ENCODE measurements around the gene ITPKC. TPM values are rescaled to one million over a fixed set of nuclear protein-coding genes. Genes with fewer than 3 reads are reported as not detected.

Gene ITPKC
- total and polyA plus RNA-seq, 2 of the 13 experiments (the other 11 are each of a cell fraction or from before 2014, with no cell fraction given), result 6.9 to 11.2 TPM

GRCh38 chr19:40750874-40751537, 34.1 kb downstream of the ITPKC start, which contains the start of gene SNRPA (continued):
- TF ChIP-seq SALL2 (CRISPR knock-in tag; IDR thresholded peaks at IDR 0.05) (peak; percentile 67), NFKB2 (CRISPR knock-in tag; IDR thresholded peaks at IDR 0.05; ENCODE audit: borderline replicate concordance) (peak; percentile 56; the same call in 1 of the 2 replicates), KDM5A (IDR thresholded peaks at IDR 0.05; ENCODE audit: borderline replicate concordance, low read length) (peak; percentile 71; the same call in 1 of the 2 replicates), PCBP1 (IDR thresholded peaks at IDR 0.05; ENCODE audit: borderline replicate concordance, low read depth, low read length) (no peak), FOXK2 (IDR thresholded peaks at IDR 0.05) (no peak), ASH2L (IDR thresholded peaks at IDR 0.05; ENCODE audit: insufficient read length, low read depth, low read length) (no peak), ZHX2 (IDR thresholded peaks at IDR 0.05; ENCODE audit: low read depth) (no peak), ZHX2 (CRISPR knock-in tag; IDR thresholded peaks at IDR 0.05; ENCODE audit: borderline replicate concordance) (peak; percentile 71; the same call in 1 of the 2 replicates), IRX3 (CRISPR knock-in tag; IDR thresholded peaks at IDR 0.05; ENCODE audit: borderline replicate concordance, low read depth) (no peak; the same call in 1 of the 2 replicates), RERE (CRISPR knock-in tag; IDR thresholded peaks at IDR 0.05; ENCODE audit: low read depth) (no peak), ZNF326 (CRISPR knock-in tag; IDR thresholded peaks at IDR 0.05; ENCODE audit: borderline replicate concordance) (no peak), ZNF354B (CRISPR knock-in tag; IDR thresholded peaks at IDR 0.05) (no peak), NR3C1 (CRISPR knock-in tag; IDR thresholded peaks at IDR 0.05) (no peak), IKZF4 (CRISPR knock-in tag; IDR thresholded peaks at IDR 0.05; ENCODE audit: borderline replicate concordance, low read depth, not compliant biosample characterization) (no peak)
- TF ChIP-seq, protein P1, sequence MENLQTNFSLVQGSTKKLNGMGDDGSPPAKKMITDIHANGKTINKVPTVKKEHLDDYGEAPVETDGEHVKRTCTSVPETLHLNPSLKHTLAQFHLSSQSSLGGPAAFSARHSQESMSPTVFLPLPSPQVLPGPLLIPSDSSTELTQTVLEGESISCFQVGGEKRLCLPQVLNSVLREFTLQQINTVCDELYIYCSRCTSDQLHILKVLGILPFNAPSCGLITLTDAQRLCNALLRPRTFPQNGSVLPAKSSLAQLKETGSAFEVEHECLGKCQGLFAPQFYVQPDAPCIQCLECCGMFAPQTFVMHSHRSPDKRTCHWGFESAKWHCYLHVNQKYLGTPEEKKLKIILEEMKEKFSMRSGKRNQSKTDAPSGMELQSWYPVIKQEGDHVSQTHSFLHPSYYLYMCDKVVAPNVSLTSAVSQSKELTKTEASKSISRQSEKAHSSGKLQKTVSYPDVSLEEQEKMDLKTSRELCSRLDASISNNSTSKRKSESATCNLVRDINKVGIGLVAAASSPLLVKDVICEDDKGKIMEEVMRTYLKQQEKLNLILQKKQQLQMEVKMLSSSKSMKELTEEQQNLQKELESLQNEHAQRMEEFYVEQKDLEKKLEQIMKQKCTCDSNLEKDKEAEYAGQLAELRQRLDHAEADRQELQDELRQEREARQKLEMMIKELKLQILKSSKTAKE (CRISPR knock-in tag; IDR thresholded peaks at IDR 0.05; ENCODE audit: borderline replicate concordance), result no peak

Measured in HepG2 (cell line).